GM21528 (cell line): ENCODE measurements around the gene CRTAC1.

ENCODE experiments used
- ATAC-seq: cut with Tn5 transposase; IDR thresholded peaks from one replicate; pipeline ENCODE4 v1.9.1; 2021; ENCODE audit warnings: mild to moderate bottlenecking, moderate library complexity; ENCODE audit not compliant: unreplicated experiment, low FRiP score

Gene CRTAC1

DNA sequence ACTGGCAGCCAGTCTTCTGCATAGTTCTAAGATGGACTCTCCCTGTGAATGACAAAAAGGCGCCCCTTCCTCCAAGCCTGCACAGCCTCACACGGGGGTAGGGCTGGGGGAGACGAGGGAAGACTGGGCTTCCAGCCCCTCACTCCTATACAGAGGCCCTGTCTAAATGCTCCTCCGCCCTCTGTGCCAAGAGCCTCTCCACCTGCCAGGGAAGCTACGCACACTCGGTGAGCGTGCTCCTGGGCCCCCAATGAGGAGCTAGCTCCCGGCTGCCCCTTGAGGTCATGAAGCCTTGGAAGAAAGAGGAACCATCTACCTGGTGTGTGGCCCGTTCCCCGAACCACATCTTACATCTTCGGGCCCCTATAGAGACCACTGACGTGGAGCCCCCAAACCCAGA is 54.8 kb downstream of the CRTAC1 start:
- no peak for ATAC-seq

DNA sequence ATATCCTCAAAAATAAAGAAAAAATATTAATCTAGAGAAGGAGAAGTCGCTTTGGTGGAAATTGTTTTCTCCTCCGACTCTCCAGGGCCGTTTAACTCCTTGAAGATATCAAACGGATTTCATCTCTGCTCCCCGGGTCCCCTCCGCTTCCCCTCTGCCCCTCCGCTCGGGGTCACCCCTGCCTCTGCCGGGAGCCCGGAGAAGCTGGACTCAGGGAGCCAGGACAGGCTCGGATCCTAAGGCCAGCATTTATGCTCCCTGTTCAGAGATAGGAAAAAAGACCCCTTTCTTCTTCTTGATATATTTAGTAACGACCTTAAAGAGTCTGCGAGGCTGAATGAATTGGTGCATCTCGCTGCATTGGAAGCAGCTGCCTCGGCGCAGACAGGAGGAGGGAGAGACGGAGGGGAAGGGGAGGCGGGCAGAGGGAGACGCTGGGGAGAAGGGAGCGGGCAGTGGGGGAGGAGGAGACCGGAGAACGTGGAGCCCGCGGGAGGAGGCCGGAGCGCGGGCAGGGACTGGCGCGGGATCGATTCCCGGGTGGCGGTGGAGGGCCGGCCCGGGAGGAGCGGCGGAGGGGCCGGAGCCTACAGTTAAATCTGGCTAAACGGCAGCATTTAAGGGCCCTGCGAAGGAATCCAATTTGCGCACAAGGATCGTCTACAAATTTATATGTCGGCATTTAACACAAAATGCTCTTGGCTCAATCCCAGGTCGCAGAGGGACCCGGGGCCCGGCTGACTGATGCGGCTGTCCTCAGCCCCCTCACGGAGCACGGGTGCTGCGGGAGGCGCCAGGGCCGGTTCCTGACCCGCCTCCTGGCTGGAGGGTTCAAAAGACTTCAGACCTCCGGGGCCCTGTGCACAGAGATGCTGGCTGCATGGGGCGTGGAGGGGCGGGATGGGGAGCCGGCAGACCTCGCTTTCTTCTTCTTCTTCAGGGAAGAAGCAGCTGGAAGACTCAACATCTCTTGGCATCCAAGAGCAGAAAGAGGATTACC is 55.6 kb downstream of the CRTAC1 start:
- no peak for ATAC-seq

DNA sequence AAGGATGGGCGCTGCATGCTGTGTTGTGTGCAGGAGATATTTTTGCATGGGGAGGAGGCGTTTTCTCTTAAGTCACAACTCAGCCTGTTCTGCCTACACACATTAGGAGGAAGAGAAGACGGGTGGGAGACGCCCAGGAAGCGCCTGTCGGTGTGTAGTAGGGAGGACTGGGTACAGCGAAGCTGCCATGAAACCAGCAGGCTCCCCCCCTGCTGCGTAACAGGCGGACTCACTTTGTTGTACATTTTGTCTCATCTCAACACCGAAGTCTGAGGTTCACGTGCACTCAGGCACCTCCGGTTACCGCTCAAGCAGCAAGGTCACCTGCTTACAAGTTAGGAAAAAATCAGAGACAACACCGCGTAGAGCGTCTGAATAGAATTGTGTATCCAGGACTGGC is 56.3 kb downstream of the CRTAC1 start:
- no peak for ATAC-seq

DNA sequence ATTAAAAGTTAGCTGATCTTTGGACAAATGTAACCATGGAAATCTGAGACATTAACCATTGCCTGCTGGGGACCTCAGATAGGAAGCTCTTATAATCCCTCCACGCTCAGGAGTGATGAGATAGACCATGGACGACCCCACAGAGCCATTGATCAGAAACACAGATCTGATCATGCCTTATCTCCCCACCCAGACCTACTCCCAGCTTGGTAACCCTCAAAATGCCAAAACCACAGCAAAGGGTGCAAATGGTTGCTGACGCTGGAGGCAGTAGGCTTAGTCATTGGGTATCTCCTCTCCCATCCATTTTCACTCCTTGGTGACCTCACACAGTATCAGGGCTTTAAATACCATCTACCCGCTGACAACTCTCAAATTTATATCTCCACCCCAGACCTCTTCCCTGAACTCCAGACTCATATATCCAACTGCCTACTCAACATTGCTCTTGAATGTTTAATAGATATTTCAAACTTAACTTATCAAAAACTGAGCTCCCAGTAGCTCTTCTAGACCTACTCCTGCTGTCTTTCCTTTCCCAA is 60.8 kb downstream of the CRTAC1 start:
- no peak for ATAC-seq

DNA sequence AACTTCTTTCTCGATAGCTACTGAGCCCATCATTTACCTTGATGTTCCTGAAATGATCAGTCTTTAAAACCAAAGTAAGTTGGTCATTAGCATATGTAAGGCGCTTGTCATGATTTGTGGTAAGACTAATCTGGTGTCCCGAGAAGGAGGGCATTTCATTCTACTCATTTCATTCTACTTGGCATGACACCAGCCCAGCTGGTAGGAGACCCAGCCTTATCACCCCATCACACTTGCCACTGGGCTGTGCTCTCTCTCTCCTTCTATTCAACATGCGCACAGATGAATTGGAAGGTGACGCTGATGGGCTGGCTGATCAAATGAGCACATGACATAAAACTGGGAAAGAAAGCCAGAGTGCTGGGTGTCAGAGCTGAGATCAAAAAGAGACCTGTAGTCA is 65.7 kb downstream of the CRTAC1 start:
- ATAC-seq, result no peak

DNA sequence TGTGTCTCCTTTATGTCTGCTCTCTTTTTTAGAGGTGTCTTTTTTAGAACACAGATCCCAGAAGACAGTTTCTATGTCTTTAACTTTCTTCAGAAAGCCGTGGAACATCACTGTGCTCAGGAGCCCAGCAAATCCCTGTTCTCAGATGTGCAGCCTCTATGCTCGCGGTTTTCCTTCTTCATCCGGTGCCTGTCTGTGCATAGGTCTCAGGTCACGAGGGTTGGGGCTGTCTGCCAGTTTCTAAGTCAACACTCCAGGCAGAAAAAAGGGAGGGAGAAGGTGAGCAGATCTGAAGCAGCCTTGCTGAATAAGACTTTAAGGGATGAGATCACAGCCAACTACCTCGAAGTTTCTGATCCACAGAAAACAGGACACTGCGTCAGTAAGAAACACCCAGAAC is 68.5 kb downstream of the CRTAC1 start:
- no peak for ATAC-seq

DNA sequence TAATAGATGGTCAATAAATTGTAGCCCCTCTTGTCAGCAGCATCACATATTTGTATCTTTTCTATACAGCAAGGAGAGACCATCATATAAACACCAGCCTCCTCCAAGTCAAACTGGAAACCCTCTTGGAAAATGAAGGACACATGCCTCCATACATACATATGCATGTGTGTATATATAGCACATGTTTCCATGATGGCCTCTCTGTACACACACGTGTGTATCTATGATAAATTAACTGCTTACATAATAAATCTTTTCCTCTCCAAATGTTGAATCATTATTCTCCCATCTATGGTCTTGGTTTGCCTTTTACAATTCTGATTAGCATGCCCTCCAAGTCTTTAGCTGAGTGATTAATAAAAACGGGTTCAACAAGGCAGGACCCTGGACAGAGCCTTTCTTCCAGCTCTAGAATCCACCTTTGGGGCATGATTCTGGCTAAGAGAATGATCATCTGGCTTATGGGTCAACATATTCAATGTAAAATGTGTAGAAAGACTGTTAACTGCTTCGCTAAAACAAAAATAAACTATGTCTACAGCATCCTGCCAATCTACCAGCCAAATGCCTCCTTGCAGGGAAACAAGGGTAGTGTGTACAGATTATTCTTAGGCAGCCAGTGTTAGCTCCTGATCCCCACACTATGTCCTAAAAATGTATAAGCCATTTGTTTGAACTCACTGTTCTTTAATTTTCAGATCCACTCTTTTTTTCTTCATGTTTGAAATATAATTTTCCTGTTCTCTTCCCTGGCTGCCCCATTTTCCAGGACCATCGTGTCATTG is 70.0 kb downstream of the CRTAC1 start:
- no peak for ATAC-seq

DNA sequence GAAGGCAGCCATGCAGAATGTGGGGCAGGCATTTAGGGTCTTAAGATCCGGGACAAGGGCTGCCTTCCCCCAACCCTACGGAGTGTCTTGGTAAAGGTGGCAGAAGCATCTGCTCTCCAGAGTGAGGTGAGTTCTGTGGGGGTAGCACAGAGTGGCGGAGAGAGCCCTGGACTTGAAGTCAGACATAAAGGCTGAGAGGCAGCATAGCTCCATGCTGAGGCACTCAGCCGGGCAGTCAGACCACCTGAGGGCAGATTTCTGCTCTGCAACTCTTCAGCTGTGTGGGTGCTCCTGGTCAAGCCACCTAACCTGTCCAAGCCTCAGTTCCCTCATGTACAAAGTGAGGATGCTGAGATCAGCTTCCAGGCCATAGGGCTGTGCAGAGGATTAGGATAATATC is 81.0 kb downstream of the CRTAC1 start:
- ATAC-seq, result no peak

DNA sequence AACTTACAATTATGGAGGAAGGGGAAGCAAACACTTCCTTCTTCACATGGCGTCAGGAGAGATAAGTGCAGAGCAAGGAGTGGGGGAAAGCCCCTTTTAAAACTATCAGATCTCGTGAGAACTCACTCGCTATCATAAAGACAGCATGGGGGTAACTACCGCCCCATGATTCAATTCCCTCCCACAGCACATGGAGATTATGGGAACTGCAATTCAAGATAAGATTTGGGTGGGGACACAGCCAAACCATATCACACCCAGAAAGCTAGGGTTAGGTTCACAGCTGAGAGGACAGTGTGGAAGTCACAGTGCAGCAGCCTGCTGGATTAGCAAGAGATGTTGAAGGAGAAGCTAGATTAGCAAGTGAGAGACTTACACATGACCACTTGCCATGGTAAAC is 81.6 kb downstream of the CRTAC1 start:
- ATAC-seq, result no peak

DNA sequence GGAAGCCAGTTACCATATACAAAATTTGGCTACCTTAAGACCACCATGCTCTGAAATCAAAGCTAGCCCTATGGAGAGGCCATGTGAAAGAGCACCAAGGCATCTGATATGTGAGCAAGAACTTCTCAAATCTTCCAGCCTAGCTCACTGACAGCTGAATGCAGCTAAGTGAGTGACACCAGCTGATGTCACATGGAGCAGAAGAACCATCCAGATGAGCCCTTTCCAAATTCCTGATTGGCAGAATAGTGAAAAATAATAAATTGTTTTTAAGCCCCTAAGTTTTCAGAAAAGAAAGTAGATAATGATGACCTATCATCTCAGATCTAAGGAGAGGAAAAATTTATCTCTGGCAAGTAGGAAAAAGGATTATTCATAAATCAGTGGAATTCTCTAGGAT is 85.6 kb downstream of the CRTAC1 start:
- no peak for ATAC-seq

DNA sequence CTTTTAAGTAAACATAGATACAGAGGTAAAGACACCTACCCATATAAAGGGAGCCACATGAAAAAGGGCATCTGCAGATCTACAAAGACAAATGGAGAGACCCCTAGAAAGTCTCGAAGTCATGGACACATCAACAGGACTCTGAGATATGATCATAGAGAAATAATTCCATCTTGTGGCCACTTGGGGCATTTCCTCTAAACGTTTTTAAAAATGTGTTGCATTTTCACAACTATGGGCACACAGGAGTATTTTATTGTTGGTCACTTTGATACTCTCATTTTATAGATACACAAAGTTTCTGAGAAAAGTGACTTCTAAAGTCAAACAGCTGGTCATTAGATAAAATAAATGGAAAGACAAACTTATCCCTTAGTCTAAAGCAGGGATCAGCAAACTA is 87.1 kb downstream of the CRTAC1 start:
- no peak for ATAC-seq

DNA sequence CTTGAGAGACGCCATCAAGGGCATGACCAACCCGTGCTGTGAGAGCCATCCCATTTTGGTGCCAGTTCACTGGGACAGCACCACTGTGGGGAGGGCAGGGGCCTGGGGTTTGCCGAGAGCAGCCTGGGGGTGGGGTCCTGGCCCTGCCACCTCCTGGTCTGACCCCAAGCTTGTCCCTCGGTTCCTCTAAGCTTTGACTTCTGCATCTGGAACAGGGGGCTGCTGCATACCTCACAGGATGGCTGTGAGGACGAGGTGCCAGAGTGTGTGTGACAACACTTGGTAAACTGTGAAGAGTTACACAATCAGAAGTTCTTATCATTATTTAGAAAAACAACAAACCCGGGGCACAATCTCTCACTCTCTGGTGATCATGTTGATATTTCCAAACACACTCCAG is 89.9 kb downstream of the CRTAC1 start:
- no peak for ATAC-seq

DNA sequence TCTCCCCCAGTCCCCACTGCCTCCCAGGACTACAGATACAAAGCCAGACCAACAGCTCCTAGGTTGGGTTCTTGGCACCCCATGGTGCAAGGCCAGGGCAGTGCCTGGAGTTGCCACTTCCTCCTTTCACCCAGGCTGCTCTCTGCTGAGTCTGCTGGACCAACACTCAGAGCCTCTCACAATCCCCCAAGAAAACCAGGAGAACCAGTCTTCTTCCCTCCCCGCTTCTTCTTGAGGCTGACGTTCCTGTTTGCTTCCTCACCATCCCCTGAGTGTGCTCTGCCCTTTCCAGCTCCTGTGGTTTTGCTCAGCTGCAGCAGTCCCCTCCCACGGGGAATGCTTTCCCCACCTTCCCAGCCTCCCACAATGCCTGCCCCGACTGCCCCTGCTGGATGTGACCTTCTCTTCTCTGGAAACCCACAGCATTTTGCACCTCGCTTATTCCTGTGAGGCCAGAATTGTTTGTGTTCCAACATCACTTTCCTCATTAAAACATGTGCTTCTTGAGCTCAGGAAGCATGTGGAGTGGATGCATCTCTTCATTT is 90.9 kb downstream of the CRTAC1 start:
- ATAC-seq, result no peak

DNA sequence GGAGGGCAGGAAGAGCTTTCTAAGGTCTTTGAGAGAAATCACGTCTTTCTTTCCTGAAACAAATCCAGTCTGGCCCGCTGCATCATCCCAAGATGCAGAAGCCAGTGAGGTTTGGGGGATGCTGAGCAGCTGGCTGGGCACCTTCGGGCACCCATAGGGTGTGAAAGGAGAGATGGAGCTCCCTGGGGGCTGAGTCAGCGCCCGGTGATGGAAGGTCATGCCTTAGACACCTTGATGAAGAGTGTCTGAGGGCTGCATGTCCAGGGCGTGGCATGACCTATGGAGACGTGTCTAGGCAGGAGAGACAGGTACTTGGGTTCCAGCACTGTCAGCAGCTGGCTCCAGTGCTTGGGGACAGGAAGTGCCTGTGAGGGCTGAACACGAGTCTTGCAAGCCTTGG is 92.5 kb downstream of the CRTAC1 start:
- ATAC-seq, result no peak

DNA sequence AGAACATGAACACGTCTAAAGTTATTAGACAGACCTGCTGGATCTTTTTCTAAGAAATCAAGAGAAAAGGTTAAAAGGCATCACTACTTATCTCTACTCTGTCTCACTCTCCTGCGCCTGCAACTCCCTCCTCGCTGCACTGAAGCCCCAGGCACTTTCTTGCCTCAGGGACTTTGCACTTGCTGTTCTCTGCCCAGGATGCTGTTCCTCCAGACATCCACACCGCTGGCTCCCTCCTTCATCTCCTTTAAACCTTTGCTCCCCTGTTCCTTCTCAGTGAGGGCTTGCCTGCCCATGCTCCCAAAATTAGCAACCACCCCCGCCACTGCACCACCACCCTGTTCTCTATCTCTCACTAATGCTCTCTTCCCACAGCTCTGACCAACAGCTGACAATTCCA is 93.4 kb downstream of the CRTAC1 start:
- no peak for ATAC-seq

DNA sequence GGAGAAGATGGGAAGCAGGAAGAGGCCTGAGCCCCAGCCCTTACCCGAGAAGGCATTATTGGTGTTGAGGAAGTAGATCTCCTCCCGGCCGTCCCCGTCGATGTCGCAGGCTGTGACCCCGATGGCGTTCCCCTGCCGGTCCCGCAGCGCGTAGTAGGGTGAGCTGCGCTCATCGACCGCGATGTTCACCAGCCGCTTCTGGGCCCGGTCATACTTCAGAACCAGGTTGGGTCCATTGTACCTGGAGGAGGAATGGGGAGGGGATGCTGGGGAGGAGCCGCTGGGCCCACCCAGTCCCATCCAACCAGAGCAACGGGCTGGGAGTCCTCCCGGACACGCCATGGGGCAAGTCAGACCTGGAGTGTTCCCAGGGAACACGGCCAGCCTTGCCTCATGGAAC is 94.3 kb downstream of the CRTAC1 start:
- ATAC-seq, result no peak

DNA sequence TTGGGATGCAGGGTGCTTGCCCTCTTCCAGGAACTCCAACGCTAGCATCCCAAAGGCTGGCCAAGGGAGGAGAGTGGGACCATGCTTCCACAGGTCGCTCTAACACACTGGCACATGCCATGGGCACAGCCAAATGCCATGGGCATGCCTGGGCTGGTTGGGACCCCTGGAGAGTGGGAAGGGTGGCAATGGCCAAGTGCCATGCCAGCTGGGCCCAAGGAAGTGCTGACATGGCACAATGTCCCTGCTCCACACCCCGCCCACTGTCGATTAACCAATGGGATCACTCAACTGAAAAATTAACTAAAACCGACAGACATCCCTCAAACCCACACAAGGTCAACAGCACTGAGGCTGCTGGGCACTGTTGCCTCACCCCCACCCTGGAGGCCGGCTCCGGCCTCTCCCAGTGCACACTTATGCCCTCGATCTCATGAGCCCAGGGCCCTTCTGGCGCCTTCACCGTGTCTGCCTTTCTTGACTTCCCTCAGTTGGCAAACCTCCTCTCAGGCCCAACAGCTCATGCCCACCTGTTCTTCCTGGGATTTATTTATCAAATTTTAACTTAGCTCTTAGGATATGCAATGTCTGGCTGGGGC is 97.4 kb downstream of the CRTAC1 start:
- no peak for ATAC-seq

DNA sequence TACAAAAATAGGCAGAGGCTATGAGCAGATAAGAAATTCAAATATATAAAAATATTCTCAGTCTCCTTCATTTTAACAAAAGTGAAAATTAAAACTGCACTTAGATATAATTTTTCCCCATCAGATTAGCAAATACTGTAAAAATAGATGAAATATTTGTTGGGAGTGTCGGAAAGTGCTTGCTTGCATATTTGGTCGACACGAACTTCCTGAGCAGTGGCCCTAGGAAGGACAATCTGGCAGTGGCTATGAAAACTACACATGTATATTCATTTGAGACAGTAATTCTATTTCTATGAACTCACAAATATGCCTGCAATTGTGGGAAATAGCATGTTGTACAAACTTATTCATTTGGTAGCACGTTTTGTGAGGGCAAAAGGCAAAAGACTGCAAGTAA is 99.4 kb downstream of the CRTAC1 start:
- ATAC-seq, result no peak

DNA sequence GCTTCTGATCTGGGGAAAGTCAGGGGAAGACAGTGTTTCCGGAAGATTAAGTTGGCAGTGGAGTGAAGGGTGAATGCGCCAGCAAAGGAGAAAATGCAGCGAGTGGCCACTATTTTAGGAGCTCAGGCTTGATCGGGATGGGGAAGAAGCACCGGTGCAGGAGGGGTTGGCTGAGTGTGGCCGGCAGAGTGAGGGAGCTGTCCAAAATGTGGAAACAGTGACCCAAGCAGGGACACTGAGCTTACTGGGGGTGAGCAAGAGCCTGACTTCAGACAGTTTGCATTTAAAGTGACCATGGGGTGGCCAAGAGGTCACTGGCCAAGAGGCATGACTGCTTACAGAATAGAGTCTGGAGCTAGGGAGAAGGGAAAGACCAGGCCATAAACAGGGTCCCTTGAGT is 101.5 kb downstream of the CRTAC1 start:
- no peak for ATAC-seq

DNA sequence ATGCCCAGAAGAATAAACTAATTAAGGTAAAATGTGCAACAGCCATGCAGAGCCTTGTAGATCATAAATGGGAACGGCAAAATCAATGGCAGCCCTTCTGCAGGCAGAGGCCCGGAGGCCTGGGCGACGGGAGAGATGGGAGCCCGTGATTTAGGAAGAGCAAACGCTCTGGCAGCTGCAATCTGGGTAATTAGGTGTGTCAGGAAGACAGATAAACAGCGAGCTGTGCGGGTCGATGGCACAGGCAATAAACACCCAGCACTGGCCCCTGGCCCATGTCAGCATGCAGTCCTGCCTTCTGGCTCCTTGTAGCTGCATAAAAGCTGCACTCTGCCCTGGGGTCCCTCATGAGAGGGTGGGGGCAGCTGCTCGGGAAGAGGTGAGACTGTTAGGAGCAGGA is 102.8 kb downstream of the CRTAC1 start:
- no peak for ATAC-seq

DNA sequence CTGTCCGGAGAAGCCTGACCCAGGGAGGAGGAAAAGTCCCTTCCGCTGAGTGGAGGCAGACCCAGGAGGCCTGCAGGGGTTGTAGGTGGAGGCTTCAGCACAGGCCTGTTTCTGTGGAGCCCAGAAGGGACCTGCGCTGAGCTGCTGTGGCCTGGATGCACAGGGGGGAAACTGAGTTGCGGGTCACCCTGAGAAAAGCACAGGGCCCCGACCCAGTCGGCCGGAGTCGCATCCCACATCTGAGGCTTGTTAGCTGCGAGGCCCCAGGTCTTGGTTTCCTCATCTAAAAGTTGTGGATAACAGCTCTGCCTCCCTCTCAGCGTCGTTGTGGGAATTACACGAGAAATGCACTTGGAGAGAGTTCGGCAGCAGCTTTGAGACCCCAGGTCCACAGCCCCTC is 104.4 kb downstream of the CRTAC1 start:
- no peak for ATAC-seq
